BE2C (cell line): ENCODE data around the gene HMGN4. TPM values are rescaled to one million over a fixed set of nuclear protein-coding genes. Genes with fewer than 3 reads are reported as not detected.
A peak's percentile ranks its signal among the peaks of the same experiment; 100 is the strongest.

ENCODE experiments used
- DNase-seq: peaks from one replicate; pipeline ENCODE4 v3.0.0-alpha.2; 2020
- H3K27me3 ChIP-seq: fragments of 250-450 bp; sonication (Bioruptor Pico); 2 replicates; pipeline ENCODE4 v1.5.1; 2020; ENCODE audit warnings: mild to moderate bottlenecking
- H3K36me3 ChIP-seq: fragments of 250-450 bp; sonication (Bioruptor Pico); 2 replicates; pipeline ENCODE4 v1.5.1; 2020; ENCODE audit warnings: mild to moderate bottlenecking
- H3K4me1 ChIP-seq: fragments of 250-450 bp; sonication (Bioruptor Pico); 2 replicates; pipeline ENCODE4 v1.5.1; 2020
- H3K4me3 ChIP-seq: 2 replicates; pipeline ENCODE4 v1.5.1; 2011; ENCODE audit warnings: low read depth, low read length
- H3K9me3 ChIP-seq: fragments of 250-450 bp; sonication (Bioruptor Pico); 2 replicates; pipeline ENCODE4 v1.5.1; 2020
- CTCF ChIP-seq: IDR thresholded peaks from 2 replicates; pipeline ENCODE4 v1.5.1; 2012; ENCODE audit warnings: mild to moderate bottlenecking, low read depth, low read length
- polyA plus RNA-seq: library from polyadenylated mRNA; unstranded; fragments of >200 nt; gene quantifications from one replicate; pipeline ENCODE4 v1.2.1, GENCODE V29; 2012; ENCODE audit warnings: low read depth, missing spikeins; ENCODE audit not compliant: insufficient read length, insufficient read depth

The HMGN4 gene
- polyA plus RNA-seq, result 59.1 TPM

DNA sequence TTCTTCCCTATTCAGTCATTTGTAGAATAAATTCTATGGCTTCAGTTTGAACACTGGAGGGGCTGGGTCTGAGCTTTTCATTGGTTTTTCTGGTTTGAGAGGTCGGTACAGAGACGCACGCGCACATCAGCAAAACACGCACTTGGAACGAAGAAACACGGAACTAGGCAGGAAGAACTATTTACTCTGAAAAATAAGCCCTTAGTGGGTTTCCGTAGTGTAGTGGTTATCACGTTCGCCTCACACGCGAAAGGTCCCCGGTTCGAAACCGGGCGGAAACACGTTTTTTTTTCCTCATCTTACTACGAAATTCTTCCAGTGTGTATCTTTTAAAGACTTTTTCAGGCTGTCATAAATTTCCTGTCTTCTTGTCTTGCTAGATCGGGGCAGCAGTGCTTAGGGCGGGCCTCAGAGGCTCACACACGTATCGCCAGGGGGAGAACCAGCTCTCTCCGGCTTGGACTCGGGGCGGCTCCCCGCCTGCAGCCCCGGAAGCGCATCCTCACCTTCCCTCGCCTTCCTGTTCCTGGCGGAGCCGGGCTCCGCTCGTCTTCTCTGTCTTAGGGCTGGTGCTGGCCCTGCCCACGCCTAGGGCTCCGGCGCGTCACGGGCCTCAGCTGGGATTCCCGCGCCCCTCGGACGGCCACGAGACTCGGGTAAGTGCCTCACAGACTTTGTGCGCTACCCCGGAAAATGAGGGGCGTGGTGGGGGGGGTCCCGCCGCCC lies at the start of gene HMGN4:
Gene HMGN4 (plus strand): TSS at position 521 of the 726 bp plus-strand sequence. CDS start 6,841 bp downstream, outside the sequence.
- Histone ChIP-seq H3K4me3 (peak within 1 kb of the TSS; percentile 80), H3K4me1 (no peaks in the 10 kb centered on the region), H3K9me3 (no peaks in the 10 kb centered on the region), H3K36me3 (peaks cover 7% of the 10 kb centered on the region; the same call in 1 of the 2 replicates), H3K27me3 (no peaks in the 10 kb centered on the region)
- peak; percentile 90 for DNase-seq
- peak; percentile 10; the same call in 1 of the 2 replicates for TF ChIP-seq CTCF

DNA sequence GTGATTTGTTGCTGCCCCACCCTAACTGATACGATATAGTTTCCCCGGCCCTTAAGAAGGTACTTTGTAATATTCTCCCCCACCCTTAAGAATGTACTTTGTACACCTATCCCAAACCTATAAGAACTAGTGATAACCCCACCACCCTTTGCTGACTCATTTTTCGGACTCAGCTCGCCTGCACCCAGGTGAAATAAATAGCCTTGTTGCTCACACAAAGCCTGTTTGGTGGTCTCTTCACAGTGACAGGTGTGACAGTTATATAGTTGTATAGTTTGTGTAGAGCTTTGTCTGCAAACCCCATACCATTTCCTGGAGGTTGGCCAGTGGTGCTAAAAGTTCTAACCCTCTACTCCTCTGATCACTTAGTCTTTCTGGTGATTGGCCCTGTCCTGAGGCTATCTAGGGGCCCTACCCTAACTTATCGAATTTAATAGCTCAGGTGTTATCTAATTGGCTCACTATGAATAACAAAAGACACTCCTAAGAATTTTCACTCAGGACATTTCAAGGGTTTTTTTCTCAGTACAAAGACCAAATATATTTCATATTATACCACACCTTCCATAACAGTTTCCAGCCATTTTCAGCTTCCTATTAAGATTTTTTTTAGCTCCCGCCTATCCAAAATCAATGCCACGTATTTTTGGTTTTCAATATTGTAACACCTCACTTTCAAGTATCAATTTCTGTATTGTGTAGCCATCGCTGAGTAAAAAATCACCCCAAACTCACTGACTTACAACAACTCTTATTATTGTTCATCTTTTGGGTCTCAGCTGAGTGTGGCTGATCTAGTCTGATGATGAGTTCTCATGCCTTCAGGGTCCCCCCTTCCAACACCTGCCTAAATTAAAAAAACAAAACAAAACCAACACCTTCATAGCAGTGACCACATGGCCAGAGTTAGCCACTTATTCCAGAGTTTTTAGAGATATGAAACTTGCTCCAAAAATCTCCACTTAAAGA lies 47.9 kb upstream of the HMGN4 start:
- Histone ChIP-seq H3K9me3 (no peaks in the 10 kb centered on the region), H3K4me3 (no peak overlapping the region), H3K4me1 (no peaks in the 10 kb centered on the region), H3K27me3 (no peaks in the 10 kb centered on the region), H3K36me3 (no peaks in the 10 kb centered on the region)
- TF ChIP-seq CTCF, result no peak
- DNase-seq, result no peak

DNA sequence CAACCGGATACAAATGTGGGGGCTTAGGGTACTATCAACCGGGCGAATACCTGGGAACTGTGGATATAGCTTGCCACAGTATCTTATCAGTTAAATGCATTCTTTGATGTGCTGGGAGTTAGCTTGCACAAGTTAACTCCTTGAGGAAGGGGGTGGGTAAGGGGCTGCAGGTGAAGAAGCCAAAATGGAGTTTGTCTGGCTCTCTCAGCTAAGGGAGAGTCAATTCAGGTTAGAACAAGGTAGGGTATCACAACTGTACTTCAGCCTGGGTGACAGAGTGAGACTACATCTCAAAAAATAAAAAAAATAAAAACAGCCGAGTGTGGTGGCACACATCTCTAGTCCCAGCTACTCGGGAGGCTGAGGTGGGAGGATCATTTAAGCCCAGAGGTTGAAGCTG lies 46.6 kb upstream of the HMGN4 start:
- no peak for TF ChIP-seq CTCF
- Histone ChIP-seq H3K27me3 (no peaks in the 10 kb centered on the region), H3K9me3 (no peaks in the 10 kb centered on the region), H3K4me1 (no peaks in the 10 kb centered on the region), H3K36me3 (no peaks in the 10 kb centered on the region), H3K4me3 (no peak overlapping the region)
- DNase-seq, result no peak

GRCh38 chr6:26493258-26493657 lies 44.9 kb upstream of the HMGN4 start:
- no peak for DNase-seq
- H3K4me3 ChIP-seq, result no peak overlapping the region
- H3K9me3 ChIP-seq, result no peaks in the 10 kb centered on the region
- H3K4me1 ChIP-seq, result no peaks in the 10 kb centered on the region
- no peaks in the 10 kb centered on the region for H3K36me3 ChIP-seq
- TF ChIP-seq CTCF, result peak; percentile 32
- H3K27me3 ChIP-seq, result no peaks in the 10 kb centered on the region

- no peaks in the 10 kb centered on the region for H3K36me3 ChIP-seq
- DNase-seq, result no peak
- no peaks in the 10 kb centered on the region for H3K4me1 ChIP-seq
- no peak overlapping the region for H3K4me3 ChIP-seq
- no peak for TF ChIP-seq CTCF
- H3K9me3 ChIP-seq, result no peaks in the 10 kb centered on the region
- H3K27me3 ChIP-seq, result no peaks in the 10 kb centered on the region
Measured at GRCh38 chr6:26494117-26494516, 44.0 kb upstream of the HMGN4 start.
